ENCODE results near the gene BBOX1. TPM values are rescaled to one million over a fixed set of nuclear protein-coding genes. Genes with fewer than 3 reads are reported as not detected.

Gene BBOX1
- total RNA-seq, 1 donor from 2014 or later, result not detected

- H3K27me3 Mint-ChIP-seq (ENCODE audit: unreplicated experiment), result no peaks in the 10 kb centered on the region
- H3K4me1 Mint-ChIP-seq (ENCODE audit: unreplicated experiment), result no peaks in the 10 kb centered on the region
- no peak overlapping the region for H3K27ac Mint-ChIP-seq (ENCODE audit: unreplicated experiment)
- H3K4me3 Mint-ChIP-seq (ENCODE audit: unreplicated experiment), result no peak overlapping the region
- H3K36me3 Mint-ChIP-seq (ENCODE audit: low read depth, unreplicated experiment), result no peaks in the 10 kb centered on the region
- DNase-seq (ENCODE audit: low spot score), result no peak
- TF ChIP-seq CTCF (IDR thresholded peaks at IDR 0.05; ENCODE audit: unreplicated experiment), result no peak
- H3K9me3 Mint-ChIP-seq (ENCODE audit: unreplicated experiment), result no peaks in the 10 kb centered on the region
Measured at GRCh38 chr11:27064086-27064485, 23.5 kb downstream of the BBOX1 start.

- no peak overlapping the region for H3K27ac Mint-ChIP-seq (ENCODE audit: unreplicated experiment)
- H3K36me3 Mint-ChIP-seq (ENCODE audit: low read depth, unreplicated experiment), result no peaks in the 10 kb centered on the region
- no peaks in the 10 kb centered on the region for H3K4me1 Mint-ChIP-seq (ENCODE audit: unreplicated experiment)
- no peak for DNase-seq (ENCODE audit: low spot score)
- no peak overlapping the region for H3K4me3 Mint-ChIP-seq (ENCODE audit: unreplicated experiment)
- no peaks in the 10 kb centered on the region for H3K27me3 Mint-ChIP-seq (ENCODE audit: unreplicated experiment)
- H3K9me3 Mint-ChIP-seq (ENCODE audit: unreplicated experiment), result no peaks in the 10 kb centered on the region
- TF ChIP-seq CTCF (IDR thresholded peaks at IDR 0.05; ENCODE audit: unreplicated experiment), result no peak
Measured at GRCh38 chr11:27075192-27075591, 34.6 kb downstream of the BBOX1 start.

- Mint-ChIP-seq H3K9me3 (ENCODE audit: unreplicated experiment) (no peaks in the 10 kb centered on the region), H3K4me1 (ENCODE audit: unreplicated experiment) (no peaks in the 10 kb centered on the region), H3K27me3 (ENCODE audit: unreplicated experiment) (no peaks in the 10 kb centered on the region), H3K36me3 (ENCODE audit: low read depth, unreplicated experiment) (no peaks in the 10 kb centered on the region), H3K27ac (ENCODE audit: unreplicated experiment) (no peak overlapping the region), H3K4me3 (ENCODE audit: unreplicated experiment) (no peak overlapping the region)
- DNase-seq (ENCODE audit: low spot score), result no peak
- no peak for TF ChIP-seq CTCF (IDR thresholded peaks at IDR 0.05; ENCODE audit: unreplicated experiment)
Measured at GRCh38 chr11:27075655-27076054, 35.0 kb downstream of the BBOX1 start.

GRCh38 chr11:27076121-27076589, 35.5 kb downstream of the BBOX1 start:
- Mint-ChIP-seq H3K27ac (ENCODE audit: unreplicated experiment) (no peak overlapping the region), H3K4me1 (ENCODE audit: unreplicated experiment) (no peaks in the 10 kb centered on the region), H3K4me3 (ENCODE audit: unreplicated experiment) (no peak overlapping the region), H3K9me3 (ENCODE audit: unreplicated experiment) (no peaks in the 10 kb centered on the region), H3K27me3 (ENCODE audit: unreplicated experiment) (no peaks in the 10 kb centered on the region), H3K36me3 (ENCODE audit: low read depth, unreplicated experiment) (no peaks in the 10 kb centered on the region)
- TF ChIP-seq CTCF (IDR thresholded peaks at IDR 0.05; ENCODE audit: unreplicated experiment), result no peak
- DNase-seq (ENCODE audit: low spot score), result no peak

GRCh38 chr11:27081056-27081455, 40.4 kb downstream of the BBOX1 start:
- Mint-ChIP-seq H3K36me3 (ENCODE audit: low read depth, unreplicated experiment) (no peaks in the 10 kb centered on the region), H3K4me3 (ENCODE audit: unreplicated experiment) (no peak overlapping the region), H3K27me3 (ENCODE audit: unreplicated experiment) (no peaks in the 10 kb centered on the region), H3K27ac (ENCODE audit: unreplicated experiment) (no peak overlapping the region), H3K4me1 (ENCODE audit: unreplicated experiment) (peaks cover 3% of the 10 kb centered on the region), H3K9me3 (ENCODE audit: unreplicated experiment) (no peaks in the 10 kb centered on the region)
- TF ChIP-seq CTCF (IDR thresholded peaks at IDR 0.05; ENCODE audit: unreplicated experiment), result no peak
- DNase-seq (ENCODE audit: low spot score), result no peak
